OCI-LY7 (cell line): ENCODE data around the gene PFN4. TPM values are rescaled to one million over a fixed set of nuclear protein-coding genes. Genes with fewer than 3 reads are reported as not detected.
"Not testable (repeated sequence)": the region's sequence is repeated elsewhere in the genome, so short reads cannot be mapped to it uniquely, and the experiment has no call there.

Experiments
- BruUV-seq: library from RNA; stranded (reverse); fragments of 400-500 nt; replicated peaks from 2 replicates; lab custom pipeline; 2021; lab: Mats Ljungman, UMichigan
- CTCF ChIA-PET: fragments of 300-600 bp; sonication (Branson Sonifier 250); formaldehyde crosslinking; loops from one replicate; lab custom pipeline; 2022; ENCODE audit warnings: antibody characterized with exemption; ENCODE audit not compliant: unreplicated experiment; lab: Charles Lee
- POLR2A ChIA-PET: fragments of 300-600 bp; sonication (Branson Sonifier 250); formaldehyde crosslinking; loops from one replicate; lab custom pipeline; 2022; ENCODE audit warnings: antibody characterized with exemption; lab: Charles Lee
- DNase-seq: peaks from one replicate; pipeline ENCODE4 v3.0.0-alpha.2; 2015; ENCODE audit warnings: low spot score
- H2AFZ ChIP-seq: fragments of 200-600 bp; sonication (generic), shearing (Covaris generic); 2 replicates; pipeline ENCODE4 v1.6.1; 2014; ENCODE audit warnings: mild to moderate bottlenecking, antibody characterized with exemption, low read length, moderate library complexity
- H3K27ac ChIP-seq: fragments of 200-600 bp; sonication (generic); 2 replicates; pipeline ENCODE4 v1.5.1; 2014; ENCODE audit warnings: mixed run types, low read depth, mild to moderate bottlenecking, moderate library complexity, low read length, inconsistent platforms; ENCODE audit not compliant: poor library complexity, severe bottlenecking
- H3K36me3 ChIP-seq: fragments of 200-600 bp; sonication (generic); 2 replicates; pipeline ENCODE4 v1.6.1; 2014; ENCODE audit warnings: mild to moderate bottlenecking, antibody characterized with exemption, low read length, moderate library complexity, mixed read lengths; ENCODE audit not compliant: insufficient read depth
- H3K4me1 ChIP-seq: fragments of 200-600 bp; sonication (generic); 2 replicates; pipeline ENCODE4 v1.5.1; 2014; ENCODE audit warnings: mild to moderate bottlenecking, low read length; ENCODE audit not compliant: insufficient read depth, poor library complexity, severe bottlenecking
- H3K4me2 ChIP-seq: fragments of 200-600 bp; sonication (generic); 2 replicates; pipeline ENCODE4 v1.6.1; 2014; ENCODE audit warnings: mild to moderate bottlenecking, low read length
- H3K4me3 ChIP-seq: fragments of 200-600 bp; sonication (generic); 2 replicates; pipeline ENCODE4 v1.5.1; 2014; ENCODE audit warnings: mild to moderate bottlenecking, low read depth, low read length; ENCODE audit not compliant: poor library complexity, severe bottlenecking
- H3K79me2 ChIP-seq: fragments of 200-600 bp; sonication (generic); 2 replicates; pipeline ENCODE4 v1.6.1; 2016; ENCODE audit warnings: low read depth, mild to moderate bottlenecking, low read length, moderate library complexity, mixed read lengths; ENCODE audit not compliant: insufficient read depth
- H3K9me2 ChIP-seq: fragments of 200-600 bp; sonication (generic); 2 replicates; pipeline ENCODE4 v1.6.1; 2016; ENCODE audit warnings: mild to moderate bottlenecking, low read length, mixed read lengths; ENCODE audit not compliant: insufficient read depth
- H3K9me3 ChIP-seq: fragments of 200-600 bp; sonication (generic); 2 replicates; pipeline ENCODE4 v1.6.1; 2014; ENCODE audit warnings: mild to moderate bottlenecking, mixed run types, low read length, mixed read lengths
- H4K20me1 ChIP-seq: fragments of 200-600 bp; sonication (generic); 2 replicates; pipeline ENCODE4 v1.6.1; 2014; ENCODE audit warnings: mild to moderate bottlenecking, antibody characterized with exemption, low read length, moderate library complexity, mixed read lengths; ENCODE audit not compliant: insufficient read depth
- EZH2phosphoT487 ChIP-seq: fragments of 200-600 bp; sonication (generic); IDR thresholded peaks from 2 replicates; pipeline ENCODE4 v1.6.1; 2018; ENCODE audit warnings: low read depth, borderline replicate concordance, mild to moderate bottlenecking, mixed run types, antibody characterized with exemption, low read length, moderate library complexity, mixed read lengths
- intact Hi-C: fragments of 100-400 bp; cut with micrococcal nuclease; formaldehyde crosslinking; loops from one replicate; pipeline ENCODE4 v1.10.0; 2022; ENCODE audit not compliant: unreplicated experiment
- total RNA-seq, 2 experiments: library from RNA; depleted of rRNA in 1 of 2; stranded (reverse); fragments of >200 nt in 1 of 2; shearing (Covaris generic) in 1 of 2; gene quantifications; 2 replicates each; pipeline ENCODE4 v1.2.3, GENCODE V29; 2014 to 2022
- TF ChIP-seq, protein P1 (sequence below): fragments of 200-600 bp; sonication (generic); conservative IDR thresholded peaks from 2 replicates; pipeline ENCODE4 v1.5.1; 2014; ENCODE audit warnings: mild to moderate bottlenecking, antibody characterized with exemption, low read length, moderate library complexity, mixed read lengths

The PFN4 gene
- total RNA-seq, 2 experiments from 2014 or later: not detected

DNA sequence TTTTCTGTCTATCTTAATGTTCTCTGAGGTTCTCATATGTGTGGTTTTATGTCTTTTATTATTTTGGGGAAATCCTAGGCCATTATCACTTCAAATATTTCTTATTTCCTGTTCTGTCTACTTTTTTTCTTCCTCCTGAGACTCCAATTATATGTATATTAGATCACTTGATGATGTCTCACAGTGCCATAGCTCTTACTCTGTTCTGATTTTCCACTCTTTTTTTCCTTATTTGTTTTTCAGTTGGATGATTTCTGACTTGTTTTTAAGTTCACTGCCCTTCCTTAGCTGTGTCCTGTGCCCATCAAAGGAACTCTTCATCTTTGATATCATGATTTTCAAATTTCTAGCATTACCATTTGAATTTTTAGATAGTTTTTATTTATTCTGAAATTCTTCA is 24.2 kb upstream of the PFN4 start:
- H2AFZ ChIP-seq: no peak overlapping the region
- no peak for DNase-seq
- no TSS peak for BruUV-seq
- intact Hi-C loops: no loop called here
- CTCF ChIA-PET: no interaction called here
- TF ChIP-seq, protein P1, sequence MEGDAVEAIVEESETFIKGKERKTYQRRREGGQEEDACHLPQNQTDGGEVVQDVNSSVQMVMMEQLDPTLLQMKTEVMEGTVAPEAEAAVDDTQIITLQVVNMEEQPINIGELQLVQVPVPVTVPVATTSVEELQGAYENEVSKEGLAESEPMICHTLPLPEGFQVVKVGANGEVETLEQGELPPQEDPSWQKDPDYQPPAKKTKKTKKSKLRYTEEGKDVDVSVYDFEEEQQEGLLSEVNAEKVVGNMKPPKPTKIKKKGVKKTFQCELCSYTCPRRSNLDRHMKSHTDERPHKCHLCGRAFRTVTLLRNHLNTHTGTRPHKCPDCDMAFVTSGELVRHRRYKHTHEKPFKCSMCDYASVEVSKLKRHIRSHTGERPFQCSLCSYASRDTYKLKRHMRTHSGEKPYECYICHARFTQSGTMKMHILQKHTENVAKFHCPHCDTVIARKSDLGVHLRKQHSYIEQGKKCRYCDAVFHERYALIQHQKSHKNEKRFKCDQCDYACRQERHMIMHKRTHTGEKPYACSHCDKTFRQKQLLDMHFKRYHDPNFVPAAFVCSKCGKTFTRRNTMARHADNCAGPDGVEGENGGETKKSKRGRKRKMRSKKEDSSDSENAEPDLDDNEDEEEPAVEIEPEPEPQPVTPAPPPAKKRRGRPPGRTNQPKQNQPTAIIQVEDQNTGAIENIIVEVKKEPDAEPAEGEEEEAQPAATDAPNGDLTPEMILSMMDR: no peak
- no peak for TF ChIP-seq EZH2phosphoT487
- no peaks in the 10 kb centered on the region for H3K79me2 ChIP-seq
- H3K4me1 ChIP-seq: no peaks in the 10 kb centered on the region
- H4K20me1 ChIP-seq: no peaks in the 10 kb centered on the region
- no peaks in the 10 kb centered on the region for H3K36me3 ChIP-seq
- POLR2A ChIA-PET: no interaction called here
- no peaks in the 10 kb centered on the region for H3K9me3 ChIP-seq
- no peak overlapping the region for H3K4me2 ChIP-seq
- H3K4me3 ChIP-seq: no peak overlapping the region
- no peaks in the 10 kb centered on the region for H3K9me2 ChIP-seq
- no peak overlapping the region for H3K27ac ChIP-seq

DNA sequence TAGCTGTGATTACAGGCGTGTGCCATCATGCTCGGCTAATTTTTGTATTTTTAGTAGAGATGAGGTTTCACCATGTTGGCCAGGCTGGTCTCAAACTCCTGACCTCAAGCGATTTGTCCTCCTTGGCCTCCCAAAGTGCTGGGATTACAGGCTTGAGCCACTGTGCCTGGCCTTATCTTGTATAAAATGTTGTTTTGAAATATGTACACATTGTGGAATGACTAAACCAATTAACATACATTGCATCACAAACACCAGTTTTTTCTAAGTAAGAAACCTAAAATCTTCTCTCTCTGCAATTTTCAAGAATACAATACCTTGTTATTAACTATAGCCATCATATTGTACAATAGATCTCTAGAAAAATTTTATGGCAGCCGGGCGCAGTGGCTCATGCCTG is 17.2 kb upstream of the PFN4 start:
- POLR2A ChIA-PET, H3K9me3 ChIP-seq, intact Hi-C loops, H3K27ac ChIP-seq, H2AFZ ChIP-seq, BruUV-seq, DNase-seq, H3K4me3 ChIP-seq, H3K36me3 ChIP-seq, H4K20me1 ChIP-seq, H3K4me1 ChIP-seq, H3K4me2 ChIP-seq, H3K79me2 ChIP-seq, H3K9me2 ChIP-seq, CTCF ChIA-PET: not testable (repeated sequence)

DNA sequence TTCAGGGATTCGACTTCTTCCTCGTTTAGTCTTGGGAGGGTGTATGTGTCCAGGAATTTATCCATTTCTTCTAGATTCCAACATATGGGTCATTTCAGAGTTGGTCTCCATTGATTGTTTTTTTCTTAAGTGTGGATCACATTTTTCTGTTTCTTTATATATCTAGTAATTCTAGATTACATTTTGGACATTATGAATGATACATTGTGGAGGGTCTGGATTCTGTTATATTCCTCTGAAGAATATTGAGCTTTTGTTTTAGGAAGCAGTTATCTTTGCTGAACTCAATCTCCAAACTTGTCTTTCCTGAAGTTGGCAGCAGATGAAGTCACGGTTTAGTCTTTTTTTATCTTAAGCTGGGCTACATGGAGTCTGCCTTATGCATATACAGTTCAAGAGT is 9.4 kb upstream of the PFN4 start:
- Histone ChIP-seq H3K9me3 (no peaks in the 10 kb centered on the region), H3K36me3 (no peaks in the 10 kb centered on the region), H3K27ac (no peak overlapping the region), H4K20me1 (no peaks in the 10 kb centered on the region), H3K79me2 (no peaks in the 10 kb centered on the region), H3K4me3 (no peak overlapping the region), H3K4me2 (no peak overlapping the region), H3K9me2 (no peaks in the 10 kb centered on the region), H3K4me1 (no peaks in the 10 kb centered on the region), H2AFZ (no peak overlapping the region)
- DNase-seq: no peak
- CTCF ChIA-PET: no interaction called here
- TF ChIP-seq, protein P1: no peak
- TF ChIP-seq EZH2phosphoT487: no peak
- no TSS peak for BruUV-seq
- intact Hi-C loops: no loop called here
- POLR2A ChIA-PET: no interaction called here
